DOHH2 (cell line): ENCODE data around the gene POMGNT2.
A peak's percentile ranks its signal among the peaks of the same experiment; 100 is the strongest.
"Not testable (repeated sequence)": the region's sequence is repeated elsewhere in the genome, so short reads cannot be mapped to it uniquely, and the experiment has no call there.

Experiments
- H3F3A ChIP-seq: fragments of 200-600 bp; sonication (generic), shearing (Covaris generic); 2 replicates; pipeline ENCODE4 v1.6.0; 2016; ENCODE audit warnings: antibody characterized with exemption, mild to moderate bottlenecking; ENCODE audit not compliant: control insufficient read depth, insufficient read depth
- H3K27ac ChIP-seq: fragments of 200-600 bp; sonication (generic); 2 replicates; pipeline ENCODE4 v1.5.1; 2014; ENCODE audit warnings: low read depth, mild to moderate bottlenecking, low read length, moderate library complexity
- H3K27me3 ChIP-seq: fragments of 200-600 bp; sonication (generic); 2 replicates; pipeline ENCODE4 v1.6.1; 2014; ENCODE audit warnings: mild to moderate bottlenecking, low read length, mixed read lengths; ENCODE audit not compliant: control insufficient read depth
- H3K36me3 ChIP-seq: fragments of 200-600 bp; sonication (generic); 2 replicates; pipeline ENCODE4 v1.6.1; 2014; ENCODE audit warnings: mild to moderate bottlenecking, low read length, moderate library complexity, mixed read lengths; ENCODE audit not compliant: control insufficient read depth
- H3K4me1 ChIP-seq: fragments of 200-600 bp; sonication (generic); 2 replicates; pipeline ENCODE4 v1.6.1; 2014; ENCODE audit warnings: mild to moderate bottlenecking, low read length, mixed read lengths; ENCODE audit not compliant: control insufficient read depth
- H3K4me2 ChIP-seq: fragments of 200-600 bp; sonication (generic); 2 replicates; pipeline ENCODE4 v1.6.0; 2014; ENCODE audit warnings: mild to moderate bottlenecking, low read length, moderate library complexity
- H3K4me3 ChIP-seq: fragments of 200-600 bp; sonication (generic); 2 replicates; pipeline ENCODE4 v1.5.1; 2014; ENCODE audit warnings: mild to moderate bottlenecking, low read length, mixed read lengths
- H3K79me2 ChIP-seq: fragments of 200-600 bp; sonication (generic); 2 replicates; pipeline ENCODE4 v1.6.1; 2014; ENCODE audit warnings: mild to moderate bottlenecking, low read length, mixed read lengths; ENCODE audit not compliant: control insufficient read depth
- H3K9me2 ChIP-seq: fragments of 200-600 bp; sonication (generic); replicated peaks from 2 replicates; pipeline ENCODE4 v1.6.1; 2014; ENCODE audit warnings: mild to moderate bottlenecking, low read length, mixed read lengths; ENCODE audit not compliant: control insufficient read depth
- H3K9me3 ChIP-seq: fragments of 200-600 bp; sonication (generic); 2 replicates; pipeline ENCODE4 v1.6.1; 2014; ENCODE audit warnings: antibody characterized with exemption, low read length, mixed read lengths; ENCODE audit not compliant: control insufficient read depth, insufficient read depth
- H4K20me1 ChIP-seq: fragments of 200-600 bp; sonication (generic); 2 replicates; pipeline ENCODE4 v1.6.0; 2014; ENCODE audit warnings: low read depth, mild to moderate bottlenecking, antibody characterized with exemption, low read length, moderate library complexity; ENCODE audit not compliant: control insufficient read depth, insufficient read depth
- EZH2phosphoT487 ChIP-seq: fragments of 200-600 bp; sonication (generic); IDR thresholded peaks from 2 replicates; pipeline ENCODE4 v1.6.1; 2017; ENCODE audit warnings: borderline replicate concordance, mild to moderate bottlenecking, antibody characterized with exemption, low read length, moderate library complexity, mixed read lengths
- TF ChIP-seq, protein P1 (sequence below): fragments of 200-600 bp; sonication (generic); IDR thresholded peaks from one replicate; pipeline ENCODE4 v1.5.1; 2014; ENCODE audit warnings: antibody characterized with exemption, mild to moderate bottlenecking, low read depth, low read length; ENCODE audit not compliant: poor library complexity, severe bottlenecking

Gene POMGNT2

DNA sequence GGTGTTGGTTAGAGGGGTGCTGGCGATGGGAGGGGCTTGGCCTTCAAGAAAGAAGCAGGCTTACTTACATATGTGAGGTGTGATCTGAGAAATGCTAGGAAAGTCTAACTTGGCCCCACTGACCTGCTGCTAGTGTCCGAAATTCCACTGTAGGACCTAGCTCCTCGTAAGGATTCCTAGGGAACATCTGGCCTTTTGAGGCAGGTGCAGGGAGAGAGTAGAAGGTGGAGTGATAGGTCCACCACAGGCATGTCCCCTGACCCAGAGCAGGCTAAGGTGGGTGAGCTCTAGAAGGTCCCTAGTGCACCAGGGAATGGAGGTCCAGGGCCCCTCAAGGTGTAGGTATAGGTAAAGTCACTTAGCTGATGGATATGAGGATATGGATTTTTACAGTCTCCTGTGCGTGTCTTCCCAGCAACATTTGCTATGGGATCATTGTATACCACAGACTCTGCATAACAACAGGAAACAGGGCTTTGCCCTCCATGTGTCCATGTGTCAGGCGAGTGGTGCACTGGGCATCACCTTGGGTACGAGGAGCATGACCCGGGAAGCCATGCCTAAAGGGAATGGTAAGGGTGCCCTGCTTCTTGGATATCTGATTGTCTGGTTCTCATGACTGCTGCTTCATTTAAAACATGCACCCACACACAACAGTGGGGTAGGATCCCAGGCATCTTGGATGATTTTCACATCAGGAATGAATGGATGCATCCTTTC, 32.6 kb downstream of the POMGNT2 start:
- Histone ChIP-seq H3K4me3 (no peak overlapping the region), H3K36me3 (no peaks in the 10 kb centered on the region), H3K4me1 (no peaks in the 10 kb centered on the region), H3K27me3 (no peaks in the 10 kb centered on the region), H4K20me1 (no peaks in the 10 kb centered on the region), H3K9me3 (no peaks in the 10 kb centered on the region), H3K9me2 (no peaks in the 10 kb centered on the region), H3K4me2 (no peak overlapping the region), H3K27ac (no peak overlapping the region), H3F3A (no peaks in the 10 kb centered on the region), H3K79me2 (no peaks in the 10 kb centered on the region)
- TF ChIP-seq, protein P1, sequence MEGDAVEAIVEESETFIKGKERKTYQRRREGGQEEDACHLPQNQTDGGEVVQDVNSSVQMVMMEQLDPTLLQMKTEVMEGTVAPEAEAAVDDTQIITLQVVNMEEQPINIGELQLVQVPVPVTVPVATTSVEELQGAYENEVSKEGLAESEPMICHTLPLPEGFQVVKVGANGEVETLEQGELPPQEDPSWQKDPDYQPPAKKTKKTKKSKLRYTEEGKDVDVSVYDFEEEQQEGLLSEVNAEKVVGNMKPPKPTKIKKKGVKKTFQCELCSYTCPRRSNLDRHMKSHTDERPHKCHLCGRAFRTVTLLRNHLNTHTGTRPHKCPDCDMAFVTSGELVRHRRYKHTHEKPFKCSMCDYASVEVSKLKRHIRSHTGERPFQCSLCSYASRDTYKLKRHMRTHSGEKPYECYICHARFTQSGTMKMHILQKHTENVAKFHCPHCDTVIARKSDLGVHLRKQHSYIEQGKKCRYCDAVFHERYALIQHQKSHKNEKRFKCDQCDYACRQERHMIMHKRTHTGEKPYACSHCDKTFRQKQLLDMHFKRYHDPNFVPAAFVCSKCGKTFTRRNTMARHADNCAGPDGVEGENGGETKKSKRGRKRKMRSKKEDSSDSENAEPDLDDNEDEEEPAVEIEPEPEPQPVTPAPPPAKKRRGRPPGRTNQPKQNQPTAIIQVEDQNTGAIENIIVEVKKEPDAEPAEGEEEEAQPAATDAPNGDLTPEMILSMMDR, result no peak
- no peak for TF ChIP-seq EZH2phosphoT487

DNA sequence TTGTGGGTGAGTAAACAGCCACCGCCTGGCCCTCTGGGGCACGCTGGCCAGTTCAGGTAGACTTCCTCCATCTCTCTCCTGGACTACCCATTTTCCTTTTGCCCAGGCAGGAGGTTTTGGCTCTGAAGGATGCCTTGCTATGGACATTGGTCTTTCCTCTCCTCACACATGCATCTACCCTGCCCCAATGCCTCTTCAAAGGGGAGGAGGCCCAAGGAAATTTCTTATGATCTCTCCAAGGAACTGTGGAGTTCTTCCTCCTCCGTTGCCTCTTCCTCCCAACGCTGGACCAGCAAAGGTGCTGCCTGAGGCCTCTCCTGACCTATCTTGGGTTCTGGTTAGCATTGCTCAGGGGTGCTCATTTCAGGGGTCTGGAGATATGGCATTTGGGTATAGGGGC, 33.5 kb downstream of the POMGNT2 start:
- Histone ChIP-seq H3K4me2 (no peak overlapping the region), H3K79me2 (no peaks in the 10 kb centered on the region), H3K4me3 (no peak overlapping the region), H3K27me3 (no peaks in the 10 kb centered on the region), H3K9me2 (no peaks in the 10 kb centered on the region), H3K36me3 (no peaks in the 10 kb centered on the region), H3K9me3 (no peaks in the 10 kb centered on the region), H3F3A (no peaks in the 10 kb centered on the region), H4K20me1 (no peaks in the 10 kb centered on the region), H3K4me1 (no peaks in the 10 kb centered on the region), H3K27ac (no peak overlapping the region)
- TF ChIP-seq EZH2phosphoT487, result no peak
- TF ChIP-seq, protein P1, result no peak

DNA sequence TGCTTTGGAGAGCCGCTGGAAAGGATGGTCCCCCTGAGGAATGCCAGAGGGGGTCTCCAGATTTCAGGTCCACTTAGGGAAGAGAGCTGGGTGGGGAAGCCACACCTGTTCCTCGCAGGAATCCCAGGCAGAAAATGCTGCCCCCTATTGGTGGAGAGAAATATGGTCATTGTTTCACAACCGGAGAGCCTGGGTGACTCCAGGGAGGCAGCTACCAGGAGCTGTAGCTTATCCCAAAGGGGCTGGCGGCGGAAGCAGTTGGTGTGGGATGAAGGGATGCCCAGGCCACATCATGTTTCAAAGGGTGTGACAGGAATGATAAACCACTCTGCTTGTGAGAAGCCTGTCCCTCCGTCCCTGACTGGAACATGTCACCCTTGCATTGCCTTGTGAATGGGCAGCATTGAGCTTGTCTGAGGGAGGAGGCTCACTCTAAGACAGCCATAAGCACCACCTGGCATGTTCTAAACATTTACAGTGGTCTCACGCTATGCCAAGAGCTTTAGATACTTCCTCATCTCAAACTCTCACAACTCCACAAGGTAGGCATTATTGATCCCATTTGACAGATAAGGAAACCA, 34.5 kb downstream of the POMGNT2 start:
- no peaks in the 10 kb centered on the region for H3K4me1 ChIP-seq
- H3K36me3 ChIP-seq, result no peaks in the 10 kb centered on the region
- H3K9me3 ChIP-seq, result no peaks in the 10 kb centered on the region
- TF ChIP-seq, protein P1, result peak; percentile 72
- TF ChIP-seq EZH2phosphoT487, result no peak
- H3K27ac ChIP-seq, result no peak overlapping the region
- H3K79me2 ChIP-seq, result no peaks in the 10 kb centered on the region
- no peak overlapping the region for H3K4me3 ChIP-seq
- H3F3A ChIP-seq, result no peaks in the 10 kb centered on the region
- H3K27me3 ChIP-seq, result no peaks in the 10 kb centered on the region
- no peaks in the 10 kb centered on the region for H4K20me1 ChIP-seq
- no peak overlapping the region for H3K4me2 ChIP-seq
- H3K9me2 ChIP-seq, result no peaks in the 10 kb centered on the region

DNA sequence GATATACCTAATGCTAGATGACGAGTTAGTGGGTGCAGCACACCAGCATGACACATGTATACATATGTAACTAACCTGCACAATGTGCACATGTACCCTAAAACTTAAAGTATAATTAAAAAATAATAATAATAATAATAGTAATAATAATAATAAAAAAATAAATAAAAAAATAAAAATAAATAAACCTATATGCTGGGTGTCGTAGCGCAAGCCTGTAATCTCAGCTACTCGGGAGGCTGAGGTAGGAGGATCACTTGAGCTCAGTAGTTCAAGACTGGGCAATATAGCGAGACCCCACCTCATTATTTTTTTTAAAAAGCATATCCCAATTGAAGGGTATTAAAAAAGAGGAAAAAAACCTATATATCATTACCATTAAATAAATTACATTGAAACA, 35.2 kb downstream of the POMGNT2 start:
- not testable (repeated sequence) for H3F3A ChIP-seq, H3K9me3 ChIP-seq, H4K20me1 ChIP-seq, H3K4me1 ChIP-seq, H3K27ac ChIP-seq, H3K27me3 ChIP-seq, H3K79me2 ChIP-seq, H3K9me2 ChIP-seq, H3K36me3 ChIP-seq, H3K4me3 ChIP-seq, H3K4me2 ChIP-seq
